PFSK-1 (cell line): Measurements from ENCODE around the gene RPF1.

Experiments used
- SIN3A ChIP-seq: IDR thresholded peaks from 2 replicates; pipeline ENCODE4 v1.6.1; 2012; ENCODE audit warnings: mild to moderate bottlenecking, low read length, moderate library complexity, borderline replicate concordance; ENCODE audit not compliant: insufficient read depth
- TAF1 ChIP-seq: IDR thresholded peaks from 2 replicates; pipeline ENCODE4 v1.6.1; 2012; ENCODE audit warnings: low read length, control low read depth, borderline replicate concordance; ENCODE audit not compliant: insufficient read depth

- no peak for TF ChIP-seq TAF1
- TF ChIP-seq SIN3A = no peak
These were observed 31.1 kb downstream of the RPF1 start for GRCh38 chr1:84510165-84510564.
